Stimulated activated naive CD8-positive, alpha-beta T cell treated with anti-CD3 and anti-CD28 coated beads, Interleukin-15, Interleukin-2, amounts not matched to agents 100 ng/mL and 50 ng/mL, for 24 hours (primary cell): ENCODE data around the gene AGAP1.
A peak's percentile ranks its signal among the peaks of the same experiment; 100 is the strongest.

Source experiments
- H3K27ac Mint-ChIP-seq: one replicate; pipeline ENCODE4 v1.8.0; 2021; ENCODE audit warnings: mild to moderate bottlenecking, mixed read lengths
- H3K27me3 Mint-ChIP-seq: one replicate; pipeline ENCODE4 v1.8.0; 2021; ENCODE audit warnings: mixed read lengths
- H3K36me3 Mint-ChIP-seq: one replicate; pipeline ENCODE4 v1.8.0; 2021; ENCODE audit warnings: low read depth, mixed read lengths
- H3K4me1 Mint-ChIP-seq: one replicate; pipeline ENCODE4 v1.8.0; 2021; ENCODE audit warnings: low read depth, mixed read lengths
- H3K4me3 Mint-ChIP-seq: one replicate; pipeline ENCODE4 v1.8.0; 2021; ENCODE audit warnings: mild to moderate bottlenecking, mixed read lengths
- H3K9me3 Mint-ChIP-seq: one replicate; pipeline ENCODE4 v1.8.0; 2021; ENCODE audit warnings: mixed read lengths

The AGAP1 gene

DNA sequence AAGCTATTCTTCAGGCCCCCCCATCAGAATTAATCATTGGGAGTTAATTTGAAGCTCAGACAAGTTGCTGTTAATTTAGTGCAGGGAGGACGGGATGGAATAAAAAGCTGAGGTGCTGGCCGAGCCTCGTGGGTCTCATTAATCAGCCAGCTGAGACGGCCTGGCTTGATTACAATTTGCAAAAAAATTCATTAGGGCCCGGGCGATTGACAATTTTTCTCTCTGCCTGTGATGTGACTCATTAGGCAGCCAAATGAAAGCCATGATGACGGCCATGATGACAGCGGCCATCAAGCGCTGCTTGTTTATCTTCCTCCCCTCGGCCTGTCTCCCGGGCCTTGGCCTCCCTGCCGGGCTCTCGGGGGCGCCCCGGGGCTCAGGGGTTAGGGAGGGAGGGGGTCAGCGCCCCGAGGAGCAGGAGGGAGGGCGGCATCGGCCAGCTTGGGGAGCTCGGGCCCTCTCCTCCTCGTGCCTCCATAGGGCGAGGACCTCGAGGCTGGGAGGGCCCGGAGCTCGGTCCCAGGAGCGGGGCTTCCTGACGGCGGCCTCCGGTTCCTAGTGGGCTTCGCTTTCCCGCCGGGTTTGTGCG, 669.1 kb downstream of the AGAP1 start:
- no peak overlapping the region for H3K27ac Mint-ChIP-seq
- H3K4me3 Mint-ChIP-seq = no peak overlapping the region
- no peaks in the 10 kb centered on the region for H3K9me3 Mint-ChIP-seq
- H3K36me3 Mint-ChIP-seq = no peaks in the 10 kb centered on the region
- peaks cover 14% of the 10 kb centered on the region for H3K4me1 Mint-ChIP-seq
- H3K27me3 Mint-ChIP-seq = peaks cover 51% of the 10 kb centered on the region

- no peak overlapping the region for H3K27ac Mint-ChIP-seq
- H3K4me3 Mint-ChIP-seq = no peak overlapping the region
- peaks cover 14% of the 10 kb centered on the region for H3K4me1 Mint-ChIP-seq
- peaks cover 45% of the 10 kb centered on the region for H3K27me3 Mint-ChIP-seq
- no peaks in the 10 kb centered on the region for H3K36me3 Mint-ChIP-seq
- H3K9me3 Mint-ChIP-seq = no peaks in the 10 kb centered on the region
These were observed 669.8 kb downstream of the AGAP1 start for GRCh38 chr2:236163471-236164200.

DNA sequence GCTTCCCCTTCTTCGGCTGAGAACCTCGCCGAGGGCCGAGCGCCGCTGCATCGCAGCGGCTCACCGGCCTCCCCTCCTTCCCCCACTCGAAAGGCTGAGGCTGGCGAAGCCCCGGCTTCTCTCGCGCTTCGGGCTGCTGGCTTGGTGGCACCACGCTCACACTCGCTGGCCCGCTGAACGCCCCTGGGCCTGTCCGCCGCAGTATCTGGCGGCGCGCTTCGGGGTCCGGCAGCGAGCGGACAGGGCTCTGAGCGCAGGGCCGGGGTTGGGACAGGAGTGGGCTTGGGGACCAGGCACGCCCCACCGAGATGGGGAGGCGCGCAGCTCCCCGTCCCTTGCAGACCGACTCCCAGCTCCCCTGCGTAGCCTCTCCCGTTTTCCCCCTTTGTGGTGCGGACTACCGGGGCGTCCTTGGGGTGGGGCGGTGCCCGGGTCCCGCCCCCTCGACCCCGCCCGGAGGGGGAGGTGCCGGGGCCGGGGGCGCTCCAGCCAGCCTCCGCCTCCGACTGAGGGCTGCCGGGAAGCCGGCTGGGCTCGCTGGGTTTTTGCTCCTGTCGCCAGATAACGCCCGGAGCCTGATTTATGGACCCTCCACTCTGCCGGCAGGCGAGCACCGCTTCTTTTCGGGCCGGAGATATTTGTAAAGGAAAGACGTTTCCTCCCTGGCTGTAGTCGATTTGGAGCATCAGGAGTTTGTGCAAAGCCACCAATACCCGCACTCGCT, 670.5 kb downstream of the AGAP1 start:
- H3K27ac Mint-ChIP-seq = peak overlapping the region; percentile 55
- H3K9me3 Mint-ChIP-seq = no peaks in the 10 kb centered on the region
- peaks cover 50% of the 10 kb centered on the region for H3K27me3 Mint-ChIP-seq
- H3K4me1 Mint-ChIP-seq = peaks cover 19% of the 10 kb centered on the region
- H3K4me3 Mint-ChIP-seq = peak overlapping the region; percentile 33
- no peaks in the 10 kb centered on the region for H3K36me3 Mint-ChIP-seq

DNA sequence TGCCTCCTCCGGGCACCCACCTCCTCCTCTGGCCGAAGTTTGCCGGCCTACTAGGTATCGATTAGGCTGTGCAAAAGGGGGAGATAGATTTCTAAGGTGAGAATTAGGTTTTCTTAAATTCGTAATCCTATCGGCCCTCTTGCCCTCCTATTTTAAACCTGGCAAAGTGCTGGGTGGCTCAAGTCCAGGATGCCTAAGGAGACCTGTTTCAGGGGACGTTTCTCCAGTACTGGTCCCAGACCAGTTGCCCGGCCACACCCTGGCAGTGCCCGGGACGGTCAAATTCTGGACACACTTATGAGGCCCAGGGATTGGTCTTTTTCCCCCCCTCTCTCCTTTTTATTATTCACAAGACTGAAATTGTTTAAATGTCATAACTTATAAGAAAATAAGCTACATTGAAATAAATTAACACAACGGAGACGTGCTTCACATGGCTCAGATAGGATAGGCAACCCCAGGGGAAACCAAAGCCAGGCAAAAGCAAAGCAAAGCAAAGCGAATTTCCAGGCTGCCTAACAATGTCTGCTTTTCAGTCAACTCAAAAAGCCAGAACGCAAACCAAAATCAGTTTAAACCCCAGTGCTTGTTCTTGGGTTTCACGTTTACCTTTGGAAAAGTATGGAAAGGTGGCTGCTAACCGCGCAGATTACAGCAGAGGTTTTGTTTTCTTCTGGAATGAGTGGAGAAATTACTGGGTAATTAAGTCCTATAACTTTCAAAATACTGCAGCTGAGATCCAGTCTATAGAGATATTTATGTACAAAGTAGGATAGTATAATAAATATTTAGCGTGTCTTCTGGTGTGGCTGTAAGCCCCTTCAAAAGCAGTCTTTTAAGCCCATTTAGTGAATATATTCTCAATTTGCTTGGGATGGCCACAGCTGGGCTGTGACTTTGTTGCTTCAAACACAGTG, 671.3 kb downstream of the AGAP1 start:
- Mint-ChIP-seq H3K4me3 (peak overlapping the region; percentile 33), H3K36me3 (no peaks in the 10 kb centered on the region), H3K27ac (peak overlapping the region; percentile 55), H3K4me1 (peaks cover 21% of the 10 kb centered on the region), H3K9me3 (no peaks in the 10 kb centered on the region), H3K27me3 (peaks cover 58% of the 10 kb centered on the region)

GRCh38 chr2:236165842-236166795, 672.3 kb downstream of the AGAP1 start:
- peak overlapping the region; percentile 36 for H3K27ac Mint-ChIP-seq
- H3K27me3 Mint-ChIP-seq = peaks cover 66% of the 10 kb centered on the region
- no peaks in the 10 kb centered on the region for H3K9me3 Mint-ChIP-seq
- H3K36me3 Mint-ChIP-seq = no peaks in the 10 kb centered on the region
- H3K4me3 Mint-ChIP-seq = peak overlapping the region; percentile 55
- peaks cover 21% of the 10 kb centered on the region for H3K4me1 Mint-ChIP-seq

- Mint-ChIP-seq H3K36me3 (no peaks in the 10 kb centered on the region), H3K9me3 (no peaks in the 10 kb centered on the region), H3K4me3 (peak overlapping the region; percentile 20), H3K27me3 (peaks cover 64% of the 10 kb centered on the region), H3K4me1 (peaks cover 21% of the 10 kb centered on the region), H3K27ac (no peak overlapping the region)
These were observed 673.0 kb downstream of the AGAP1 start for GRCh38 chr2:236166796-236167296.

- H3K9me3 Mint-ChIP-seq = no peaks in the 10 kb centered on the region
- peaks cover 24% of the 10 kb centered on the region for H3K4me1 Mint-ChIP-seq
- H3K4me3 Mint-ChIP-seq = no peak overlapping the region
- H3K36me3 Mint-ChIP-seq = peaks cover 3% of the 10 kb centered on the region
- peaks cover 63% of the 10 kb centered on the region for H3K27me3 Mint-ChIP-seq
- no peak overlapping the region for H3K27ac Mint-ChIP-seq
These were observed 673.7 kb downstream of the AGAP1 start for GRCh38 chr2:236167297-236168109.

DNA sequence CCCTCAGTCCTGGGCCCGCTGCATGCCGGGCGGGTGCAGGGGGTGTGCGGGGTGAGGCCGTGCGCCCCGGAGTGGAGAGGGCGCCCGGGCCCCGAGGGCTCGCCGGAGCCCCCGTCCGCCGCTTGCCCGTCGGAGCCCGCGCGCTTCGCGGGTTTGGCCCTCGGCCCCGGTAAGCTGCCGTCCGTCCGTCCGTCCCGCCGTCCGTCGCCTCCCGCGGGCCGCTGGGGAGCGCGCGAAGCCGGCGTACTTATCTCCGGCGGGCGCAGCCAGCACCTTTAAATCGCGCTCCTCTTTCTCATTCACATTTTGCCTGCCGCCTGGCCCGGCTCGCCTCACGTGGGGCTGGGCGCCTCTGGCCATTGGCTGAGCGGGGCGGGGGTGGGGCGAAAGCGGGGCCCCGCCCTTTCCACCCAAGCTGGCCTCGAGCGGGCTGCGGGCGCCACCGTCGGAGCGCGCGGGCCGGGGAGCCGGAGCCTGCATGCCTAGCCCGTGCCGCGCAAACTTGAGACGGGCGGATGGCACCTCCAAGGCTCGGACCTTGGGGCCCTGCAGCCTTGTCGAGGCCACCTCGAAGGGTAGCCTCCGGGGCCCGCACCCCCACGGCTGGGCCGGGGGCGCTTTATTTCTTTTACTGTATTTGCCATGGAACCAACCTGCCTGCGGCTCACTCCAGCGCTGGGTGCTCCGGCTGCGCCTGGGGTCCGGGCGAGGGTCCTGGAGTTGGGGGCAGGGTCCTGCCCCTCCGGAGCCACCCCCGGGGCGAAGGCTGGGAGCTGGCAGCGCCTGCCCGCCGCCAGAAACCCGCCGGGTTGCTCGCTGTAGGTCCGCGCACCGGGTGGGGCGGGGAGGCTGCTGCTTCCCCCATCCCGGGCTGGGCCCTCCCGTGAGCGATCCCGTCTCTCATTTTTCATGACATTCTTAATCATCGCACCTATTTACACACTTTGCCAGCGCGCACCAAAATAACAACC, 674.6 kb downstream of the AGAP1 start, which contains the start of gene GBX2:
TSS of gene GBX2 (minus strand) at position 277 of the 971 bp plus-strand sequence. CDS start 415 bp downstream, outside the sequence.
- H3K9me3 Mint-ChIP-seq = no peaks in the 10 kb centered on the region
- H3K27ac Mint-ChIP-seq = peak within 1 kb of the TSS; percentile 73
- peaks cover 3% of the 10 kb centered on the region for H3K36me3 Mint-ChIP-seq
- peaks cover 61% of the 10 kb centered on the region for H3K27me3 Mint-ChIP-seq
- peaks cover 24% of the 10 kb centered on the region for H3K4me1 Mint-ChIP-seq
- H3K4me3 Mint-ChIP-seq = no peak within 1 kb of the TSS

DNA sequence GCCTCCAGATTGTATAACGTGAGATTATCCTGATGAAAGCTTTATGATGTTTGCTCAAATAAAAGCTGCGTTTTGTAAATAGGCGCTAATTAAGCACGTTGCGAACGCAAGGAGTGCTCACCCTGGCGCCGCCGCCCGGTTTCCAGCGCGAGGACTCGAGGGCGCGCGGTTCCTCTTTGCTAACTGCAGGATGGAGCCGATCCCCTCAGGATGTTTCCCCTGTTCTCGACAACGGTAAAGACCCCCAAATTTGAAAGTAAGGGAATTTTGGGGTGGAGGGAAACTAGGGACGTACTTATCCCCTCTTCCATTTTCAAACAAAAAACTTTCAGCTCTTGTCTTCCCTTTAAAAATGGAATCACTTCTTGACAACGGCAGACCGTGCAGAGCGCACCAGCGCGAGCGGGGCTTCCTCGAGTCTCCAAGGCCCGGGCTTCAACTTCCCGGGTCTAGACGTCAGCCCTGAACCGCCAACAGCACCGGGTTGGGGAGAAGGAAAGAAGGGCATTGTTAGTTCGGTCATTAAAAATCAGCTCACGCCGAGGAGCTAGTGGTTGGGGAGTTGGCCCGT, 675.4 kb downstream of the AGAP1 start:
- H3K27ac Mint-ChIP-seq = peak overlapping the region; percentile 73
- no peak overlapping the region for H3K4me3 Mint-ChIP-seq
- H3K9me3 Mint-ChIP-seq = no peaks in the 10 kb centered on the region
- H3K4me1 Mint-ChIP-seq = peaks cover 24% of the 10 kb centered on the region
- H3K27me3 Mint-ChIP-seq = peaks cover 69% of the 10 kb centered on the region
- peaks cover 3% of the 10 kb centered on the region for H3K36me3 Mint-ChIP-seq

DNA sequence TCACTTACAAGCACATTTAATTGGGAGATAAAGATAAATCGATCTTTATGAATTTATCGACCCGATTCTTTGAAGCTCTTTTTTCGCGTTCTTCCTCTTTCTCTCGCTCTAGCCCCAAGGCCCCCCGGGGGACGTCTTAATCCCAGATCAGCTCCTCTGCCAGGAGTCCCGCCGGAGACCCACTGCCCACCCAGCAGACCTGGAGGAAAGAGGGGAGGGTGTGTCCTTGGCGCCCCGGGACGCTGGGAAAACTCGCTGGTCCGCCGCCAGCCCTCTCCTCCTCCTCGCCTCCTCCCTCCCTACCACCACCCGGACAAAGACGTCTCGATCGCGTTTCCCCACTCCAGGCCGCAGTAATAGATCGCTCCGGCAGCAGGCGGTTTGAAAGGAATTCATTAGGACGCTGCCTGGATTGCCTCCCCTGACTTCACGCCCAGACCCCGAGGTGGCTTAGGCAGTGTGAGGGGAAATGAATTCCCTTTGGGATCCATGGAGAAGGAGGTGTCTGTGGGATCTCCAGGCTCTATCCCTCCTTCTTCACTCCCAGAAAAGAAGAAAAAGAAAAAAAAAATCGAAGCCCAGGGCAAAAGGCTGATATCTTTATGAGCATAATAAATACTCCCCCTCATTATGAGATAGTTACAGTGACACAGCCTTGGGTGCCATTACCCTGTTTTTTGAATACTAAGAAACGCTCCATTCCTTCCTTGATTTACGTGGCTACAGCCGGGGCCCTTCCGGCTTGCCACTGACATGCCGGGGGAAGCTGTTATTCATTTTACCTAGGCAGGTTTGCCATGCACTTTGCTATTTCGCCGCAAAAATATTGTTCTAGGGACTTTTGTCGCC, 676.1 kb downstream of the AGAP1 start:
- H3K9me3 Mint-ChIP-seq = no peaks in the 10 kb centered on the region
- no peak overlapping the region for H3K4me3 Mint-ChIP-seq
- H3K36me3 Mint-ChIP-seq = peaks cover 3% of the 10 kb centered on the region
- H3K27ac Mint-ChIP-seq = peak overlapping the region; percentile 73
- H3K27me3 Mint-ChIP-seq = peaks cover 73% of the 10 kb centered on the region
- H3K4me1 Mint-ChIP-seq = peaks cover 21% of the 10 kb centered on the region

DNA sequence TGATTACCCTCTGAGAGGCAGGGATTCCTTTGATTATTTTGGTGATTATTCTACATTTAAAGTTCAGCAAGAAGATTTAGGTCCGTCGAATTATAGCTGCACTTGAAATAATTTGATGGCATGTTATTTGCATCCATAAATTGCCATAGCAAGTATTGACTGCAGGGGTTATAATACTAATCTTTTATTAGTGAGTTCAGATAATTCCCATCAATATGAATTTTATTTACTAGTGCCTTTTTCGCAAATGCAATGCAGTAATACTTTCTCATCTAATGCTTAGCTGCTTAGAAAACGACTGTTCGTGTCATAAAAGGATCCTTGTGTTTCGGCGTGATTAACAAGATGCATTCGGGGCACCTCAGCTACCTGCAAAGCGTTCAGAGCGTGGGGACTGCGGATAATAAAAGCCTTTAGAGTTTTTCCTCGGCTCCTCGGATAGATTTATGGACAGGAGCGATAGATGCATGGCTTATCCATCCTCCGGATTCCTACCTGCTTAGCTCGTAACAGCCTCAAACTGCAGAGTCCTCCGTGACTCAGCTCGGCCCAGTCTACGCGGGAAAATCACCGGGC, 676.8 kb downstream of the AGAP1 start:
- Mint-ChIP-seq H3K9me3 (no peaks in the 10 kb centered on the region), H3K27ac (no peak overlapping the region), H3K4me1 (peaks cover 19% of the 10 kb centered on the region), H3K36me3 (peaks cover 3% of the 10 kb centered on the region), H3K4me3 (no peak overlapping the region), H3K27me3 (peaks cover 73% of the 10 kb centered on the region)
